HepG2 (cell line): ENCODE results near the gene PTPN20. TPM values are rescaled to one million over a fixed set of nuclear protein-coding genes. Genes with fewer than 3 reads are reported as not detected.
A peak's percentile ranks its signal among the peaks of the same experiment; 100 is the strongest.

ENCODE experiments used
- ATF6 ChIP-seq: sonication (generic); formaldehyde crosslinking; conservative IDR thresholded peaks from 2 replicates; pipeline ENCODE4 v1.4.0; 2020; ENCODE audit warnings: missing genetic modification reagents
- MXI1 ChIP-seq: IDR thresholded peaks from 3 replicates; pipeline ENCODE4 v1.6.1; 2012; ENCODE audit warnings: low read depth, low read length, inconsistent platforms, borderline replicate concordance
- NR0B2 ChIP-seq: sonication (generic); formaldehyde crosslinking; IDR thresholded peaks from 2 replicates; pipeline ENCODE4 v1.4.0; 2020; ENCODE audit warnings: mild to moderate bottlenecking, missing genetic modification reagents
- TBX2 ChIP-seq: sonication (generic); formaldehyde crosslinking; IDR thresholded peaks from 2 replicates; pipeline ENCODE4 v1.5.0; 2020; ENCODE audit warnings: missing genetic modification reagents, mild to moderate bottlenecking, borderline replicate concordance
- polyA plus RNA-seq, 8 experiments: library from polyadenylated mRNA; depleted of rRNA in 3 of 8; stranded (reverse) in 7 of 8; unstranded in 1 of 8; fragments of >200 nt; fragmentation: Illumina TruSeq in 4 of 8; extraction: Trizol in 4 of 8; gene quantifications; 2 replicates each; pipeline versions ENCODE4 v1.2.1 to v1.2.3, GENCODE V29; 2011 to 2016; ENCODE audit warnings: low read depth in 4 of 8, missing spikeins in 1 of 8, mixed read lengths in 1 of 8; ENCODE audit not compliant: insufficient read depth in 1 of 8
- total RNA-seq, 5 experiments: library from RNA; depleted of rRNA; stranded (reverse); fragments of >200 nt; fragmentation: Illumina TruSeq; extraction: Trizol; gene quantifications; 2 replicates each; pipeline ENCODE4 v1.2.3, GENCODE V29; 2016; ENCODE audit warnings: low read depth in 1 of 5
- TF ChIP-seq, protein P1 (sequence below): sonication (generic); formaldehyde crosslinking; IDR thresholded peaks from 2 replicates; pipeline ENCODE4 v1.9.0; 2021; ENCODE audit warnings: mild to moderate bottlenecking, missing genetic modification reagents

Gene PTPN20
- total and polyA plus RNA-seq, 2 of the 13 experiments (the other 11 are each of a cell fraction or from before 2014, with no cell fraction given): not detected

GRCh38 chr10:47024399-47025252 is 113.4 kb downstream of the PTPN20 start (continued):
- TF ChIP-seq ATF6 (CRISPR knock-in tag) (no peak), NR0B2 (CRISPR knock-in tag) (no peak), TBX2 (CRISPR knock-in tag) (no peak), MXI1 (no peak)
- TF ChIP-seq, protein P1, sequence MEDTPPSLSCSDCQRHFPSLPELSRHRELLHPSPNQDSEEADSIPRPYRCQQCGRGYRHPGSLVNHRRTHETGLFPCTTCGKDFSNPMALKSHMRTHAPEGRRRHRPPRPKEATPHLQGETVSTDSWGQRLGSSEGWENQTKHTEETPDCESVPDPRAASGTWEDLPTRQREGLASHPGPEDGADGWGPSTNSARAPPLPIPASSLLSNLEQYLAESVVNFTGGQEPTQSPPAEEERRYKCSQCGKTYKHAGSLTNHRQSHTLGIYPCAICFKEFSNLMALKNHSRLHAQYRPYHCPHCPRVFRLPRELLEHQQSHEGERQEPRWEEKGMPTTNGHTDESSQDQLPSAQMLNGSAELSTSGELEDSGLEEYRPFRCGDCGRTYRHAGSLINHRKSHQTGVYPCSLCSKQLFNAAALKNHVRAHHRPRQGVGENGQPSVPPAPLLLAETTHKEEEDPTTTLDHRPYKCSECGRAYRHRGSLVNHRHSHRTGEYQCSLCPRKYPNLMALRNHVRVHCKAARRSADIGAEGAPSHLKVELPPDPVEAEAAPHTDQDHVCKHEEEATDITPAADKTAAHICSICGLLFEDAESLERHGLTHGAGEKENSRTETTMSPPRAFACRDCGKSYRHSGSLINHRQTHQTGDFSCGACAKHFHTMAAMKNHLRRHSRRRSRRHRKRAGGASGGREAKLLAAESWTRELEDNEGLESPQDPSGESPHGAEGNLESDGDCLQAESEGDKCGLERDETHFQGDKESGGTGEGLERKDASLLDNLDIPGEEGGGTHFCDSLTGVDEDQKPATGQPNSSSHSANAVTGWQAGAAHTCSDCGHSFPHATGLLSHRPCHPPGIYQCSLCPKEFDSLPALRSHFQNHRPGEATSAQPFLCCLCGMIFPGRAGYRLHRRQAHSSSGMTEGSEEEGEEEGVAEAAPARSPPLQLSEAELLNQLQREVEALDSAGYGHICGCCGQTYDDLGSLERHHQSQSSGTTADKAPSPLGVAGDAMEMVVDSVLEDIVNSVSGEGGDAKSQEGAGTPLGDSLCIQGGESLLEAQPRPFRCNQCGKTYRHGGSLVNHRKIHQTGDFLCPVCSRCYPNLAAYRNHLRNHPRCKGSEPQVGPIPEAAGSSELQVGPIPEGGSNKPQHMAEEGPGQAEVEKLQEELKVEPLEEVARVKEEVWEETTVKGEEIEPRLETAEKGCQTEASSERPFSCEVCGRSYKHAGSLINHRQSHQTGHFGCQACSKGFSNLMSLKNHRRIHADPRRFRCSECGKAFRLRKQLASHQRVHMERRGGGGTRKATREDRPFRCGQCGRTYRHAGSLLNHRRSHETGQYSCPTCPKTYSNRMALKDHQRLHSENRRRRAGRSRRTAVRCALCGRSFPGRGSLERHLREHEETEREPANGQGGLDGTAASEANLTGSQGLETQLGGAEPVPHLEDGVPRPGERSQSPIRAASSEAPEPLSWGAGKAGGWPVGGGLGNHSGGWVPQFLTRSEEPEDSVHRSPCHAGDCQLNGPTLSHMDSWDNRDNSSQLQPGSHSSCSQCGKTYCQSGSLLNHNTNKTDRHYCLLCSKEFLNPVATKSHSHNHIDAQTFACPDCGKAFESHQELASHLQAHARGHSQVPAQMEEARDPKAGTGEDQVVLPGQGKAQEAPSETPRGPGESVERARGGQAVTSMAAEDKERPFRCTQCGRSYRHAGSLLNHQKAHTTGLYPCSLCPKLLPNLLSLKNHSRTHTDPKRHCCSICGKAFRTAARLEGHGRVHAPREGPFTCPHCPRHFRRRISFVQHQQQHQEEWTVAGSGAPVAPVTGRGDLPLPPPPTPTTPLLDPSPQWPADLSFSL (CRISPR knock-in tag): 0 out of 2 replicates have a peak, but pooled peaks have one; percentile 45
